MM.1S (cell line): ENCODE data around the gene EFNA4.

Experiments
- CTCF ChIP-seq: fragments of 300-600 bp; sonication (generic); IDR thresholded peaks from 2 replicates; pipeline ENCODE4 v1.5.1; 2016; ENCODE audit warnings: antibody characterized with exemption, low read length, mixed read lengths
- EZH2 ChIP-seq: fragments of 300-600 bp; sonication (generic); optimal IDR thresholded peaks from 2 replicates; pipeline ENCODE3; 2017; ENCODE audit warnings: low read depth, mild to moderate bottlenecking, antibody characterized with exemption, low read length, mixed read lengths
- EZH2phosphoT487 ChIP-seq: fragments of 300-600 bp; sonication (generic); IDR thresholded peaks from 2 replicates; pipeline ENCODE4 v1.6.1; 2018; ENCODE audit warnings: antibody characterized with exemption, low read length

- TF ChIP-seq CTCF (no peak), EZH2 (no peak), EZH2phosphoT487 (no peak)
These were observed 41.3 kb downstream of the EFNA4 start for GRCh38 chr1:155104605-155105534.
